ENCODE measurements around the gene NEK1. TPM values are rescaled to one million over a fixed set of nuclear protein-coding genes. Genes with fewer than 3 reads are reported as not detected.

The NEK1 gene
- total and polyA plus RNA-seq, 12 donors = 4.2 to 23.0 (median 12.3) TPM

GRCh38 chr4:169404960-169405359 lies 207.4 kb downstream of the NEK1 start:
- no peak overlapping the region for H3K27ac ChIP-seq
- no peaks in the 10 kb centered on the region for H3K36me3 ChIP-seq (replicated peaks in 1 of 2)
- no peak overlapping the region for H3K4me3 ChIP-seq
- DNase-seq = no peak
- H3K27me3 ChIP-seq = no peaks in the 10 kb centered on the region
- WGBS, 4 donors = 58 to 65% (median 63%) methylated on average over 1 of the region's 1 CpG
- intact Hi-C loops (cut with DNase I) = no loop called here
- no peaks in the 10 kb centered on the region for H3K4me1 ChIP-seq (replicated peaks in 1 of 2)
- H3K9me3 ChIP-seq (replicated peaks in 1 of 3) = no peaks in the 10 kb centered on the region
- TF ChIP-seq POLR2A (IDR thresholded peaks at IDR 0.05) (no peak), CTCF (IDR thresholded peaks at IDR 0.05) (no peak)

- H3K4me3 ChIP-seq = no peak overlapping the region
- no peaks in the 10 kb centered on the region for H3K36me3 ChIP-seq (replicated peaks in 1 of 2)
- intact Hi-C loops (cut with DNase I) = no loop called here
- DNase-seq = no peak
- 64 to 83% (median 64%) methylated on average over 3 of the region's 3 CpGs for WGBS, 4 donors
- H3K27me3 ChIP-seq = no peaks in the 10 kb centered on the region
- peaks cover 0 to 13% of the 10 kb centered on the region in 2 donors for H3K4me1 ChIP-seq (replicated peaks in 1 of 2)
- TF ChIP-seq CTCF (IDR thresholded peaks at IDR 0.05) = no peak
- no peak for TF ChIP-seq POLR2A (IDR thresholded peaks at IDR 0.05)
- H3K27ac ChIP-seq = no peak overlapping the region
- H3K9me3 ChIP-seq (replicated peaks in 1 of 3) = no peaks in the 10 kb centered on the region
Measured at GRCh38 chr4:169400832-169401231, 211.6 kb downstream of the NEK1 start.

- TF ChIP-seq CTCF (IDR thresholded peaks at IDR 0.05) (no peak), POLR2A (IDR thresholded peaks at IDR 0.05) (no peak)
- WGBS, 4 donors = 79 to 94% (median 88%) methylated on average over 1 of the region's 1 CpG
- intact Hi-C loops (cut with DNase I) = no loop called here
Measured at GRCh38 chr4:169399976-169400767, 212.2 kb downstream of the NEK1 start.

GRCh38 chr4:169398316-169398715 lies 214.1 kb downstream of the NEK1 start:
- Histone ChIP-seq H3K9me3 (replicated peaks in 1 of 3) (no peaks in the 10 kb centered on the region), H3K4me1 (replicated peaks in 1 of 2) (peaks cover 0 to 13% of the 10 kb centered on the region in 2 donors), H3K4me3 (no peak overlapping the region), H3K36me3 (replicated peaks in 1 of 2) (no peaks in the 10 kb centered on the region), H3K27ac (no peak overlapping the region), H3K27me3 (no peaks in the 10 kb centered on the region)
- TF ChIP-seq CTCF (IDR thresholded peaks at IDR 0.05) (no peak), POLR2A (IDR thresholded peaks at IDR 0.05) (no peak)
- intact Hi-C loops (cut with DNase I) = no loop called here
- DNase-seq = no peak

More at GRCh38 chr4:169399976-169400767, 212.2 kb downstream of the NEK1 start:
- Histone ChIP-seq H3K4me3 (no peak overlapping the region), H3K9me3 (replicated peaks in 1 of 3) (no peaks in the 10 kb centered on the region), H3K27me3 (no peaks in the 10 kb centered on the region), H3K36me3 (replicated peaks in 1 of 2) (no peaks in the 10 kb centered on the region), H3K4me1 (replicated peaks in 1 of 2) (peaks cover 0 to 13% of the 10 kb centered on the region in 2 donors), H3K27ac (no peak overlapping the region)
- DNase-seq = no peak
